B cell (primary cell): ENCODE data around the gene ANKRD23. TPM values are rescaled to one million over a fixed set of nuclear protein-coding genes. Genes with fewer than 3 reads are reported as not detected.

Source experiments
- ATAC-seq: fragments of 200-7000 bp; cut with Tn5 transposase; one replicate; pipeline ENCODE4 v1.10.0; 2021; ENCODE audit warnings: low read depth, mild to moderate bottlenecking, moderate number of reproducible peaks, moderate library complexity
- CTCF ChIA-PET: fragments of 350-600 bp; sonication (Branson Sonifier 250); formaldehyde crosslinking; loops from one replicate; lab custom pipeline; 2021; ENCODE audit warnings: antibody characterized with exemption, inconsistent platforms; lab: Charles Lee
- POLR2A ChIA-PET: fragments of 350-600 bp; sonication (Branson Sonifier 250); formaldehyde crosslinking; loops from one replicate; lab custom pipeline; 2021; ENCODE audit warnings: antibody characterized with exemption; lab: Charles Lee
- DNase-seq: peaks from one replicate; pipeline ENCODE4 v3.0.0; 2013
- H2AFZ ChIP-seq: 2 replicates; pipeline ENCODE4 v1.6.1; 2012; ENCODE audit warnings: mild to moderate bottlenecking, low read depth, low read length; ENCODE audit not compliant: insufficient read depth, poor library complexity, severe bottlenecking
- H3K27ac ChIP-seq, 2 donors: 1 replicate in 1 of 2; 2 replicates in 1 of 2; pipeline ENCODE4 v1.5.1; 2012 to 2013; ENCODE audit warnings: low read length in 2 of 2, mild to moderate bottlenecking in 2 of 2, moderate library complexity in 1 of 2
- H3K27me3 ChIP-seq, 4 experiments: fragments of 200-600 bp in 1 of 4; sonication (generic) in 1 of 4; replicated peaks in 1 of 4; 1 replicate in 2 of 4; 2 replicates in 2 of 4; pipeline versions ENCODE4 v1.6.1 to v1.7.0; 2013 to 2016; ENCODE audit warnings: low read length in 3 of 4, mild to moderate bottlenecking in 2 of 4, mixed read lengths in 1 of 4, moderate library complexity in 1 of 4; ENCODE audit not compliant: insufficient read depth in 4 of 4, control insufficient read depth in 3 of 4; ENCODE audit errors: control extremely low read depth in 1 of 4
- H3K36me3 ChIP-seq, 2 experiments: replicated peaks in 1 of 2; 1 replicate in 1 of 2; 2 replicates in 1 of 2; pipeline versions ENCODE4 v1.6.1 to v1.7.1; 2013; ENCODE audit warnings: low read length in 1 of 2; ENCODE audit not compliant: insufficient read depth in 2 of 2, control insufficient read depth in 1 of 2; ENCODE audit errors: control extremely low read depth in 1 of 2, extremely low read depth in 1 of 2
- H3K4me1 ChIP-seq, 2 donors: fragments of 200-600 bp in 1 of 2; sonication (generic) in 1 of 2; 1 replicate in 1 of 2; 2 replicates in 1 of 2; pipeline versions ENCODE4 v1.5.1 to v1.6.1; 2013 to 2017; ENCODE audit warnings: low read length in 2 of 2; ENCODE audit not compliant: control insufficient read depth in 2 of 2, insufficient read depth in 2 of 2
- H3K4me2 ChIP-seq: replicated peaks from 2 replicates; pipeline ENCODE3; 2012; ENCODE audit warnings: mild to moderate bottlenecking, low read depth, low read length; ENCODE audit not compliant: poor library complexity, severe bottlenecking
- H3K4me3 ChIP-seq, 5 experiments: fragments of 200-600 bp in 1 of 5; sonication (generic) in 1 of 5; 1 replicate in 3 of 5; 2 replicates in 2 of 5; pipeline versions ENCODE4 v1.5.1 to v1.7.0; 2011 to 2016; ENCODE audit warnings: low read length in 4 of 5, mild to moderate bottlenecking in 4 of 5, low read depth in 2 of 5, control low read depth in 1 of 5, moderate library complexity in 1 of 5; ENCODE audit not compliant: insufficient read depth in 1 of 5; ENCODE audit errors: control extremely low read depth in 1 of 5, extremely low read depth in 1 of 5
- H3K79me2 ChIP-seq: fragments of 200-600 bp; sonication (generic); one replicate; pipeline ENCODE4 v1.6.0; 2016; ENCODE audit warnings: low read length; ENCODE audit not compliant: control insufficient read depth, insufficient read depth
- H3K9ac ChIP-seq: fragments of 200-600 bp; sonication (generic); 2 replicates; pipeline ENCODE4 v1.6.1; 2017; ENCODE audit warnings: mild to moderate bottlenecking, low read length, moderate library complexity
- H3K9me3 ChIP-seq, 3 donors: one replicate each; pipeline versions ENCODE4 v1.6.1 to v1.7.1; 2013; ENCODE audit warnings: low read length in 2 of 3; ENCODE audit not compliant: control insufficient read depth in 2 of 3, insufficient read depth in 1 of 3; ENCODE audit errors: control extremely low read depth in 1 of 3
- H4K20me1 ChIP-seq: 2 replicates; pipeline ENCODE4 v1.6.0; 2012; ENCODE audit warnings: mild to moderate bottlenecking, low read length; ENCODE audit not compliant: insufficient read depth, control insufficient read depth, poor library complexity, severe bottlenecking
- H3K27ac Mint-ChIP-seq: one replicate; pipeline ENCODE4 v1.8.0; 2021; ENCODE audit warnings: mixed read lengths
- H3K27me3 Mint-ChIP-seq: one replicate; pipeline ENCODE4 v1.8.0; 2021; ENCODE audit warnings: mixed read lengths
- H3K4me1 Mint-ChIP-seq: one replicate; pipeline ENCODE4 v1.8.0; 2021; ENCODE audit warnings: mixed read lengths
- H3K4me3 Mint-ChIP-seq: one replicate; pipeline ENCODE4 v1.8.0; 2021; ENCODE audit warnings: mixed read lengths
- H3K9me3 Mint-ChIP-seq: one replicate; pipeline ENCODE4 v1.8.0; 2022; ENCODE audit warnings: mixed read lengths; ENCODE audit not compliant: insufficient read depth
- EZH2 ChIP-seq: IDR thresholded peaks from 2 replicates; pipeline ENCODE4 v1.6.1; 2012; ENCODE audit warnings: borderline replicate concordance, low read depth, mild to moderate bottlenecking, moderate library complexity, low read length; ENCODE audit not compliant: insufficient read depth, poor library complexity, severe bottlenecking
- WGBS: methylation state at CpG from one replicate; pipeline ENCODE4 v1.1.5; 2013; ENCODE audit warnings: missing lambda C conversion rate; ENCODE audit not compliant: insufficient coverage; 5-methylcytosine and 5-hydroxymethylcytosine counted together
- intact Hi-C: fragments of 100-400 bp; cut with micrococcal nuclease; formaldehyde crosslinking; loops from one replicate; pipeline ENCODE4 v1.10.0; 2022
- polyA plus RNA-seq: library from polyadenylated mRNA; depleted of rRNA; stranded (reverse); fragments of >200 nt; gene quantifications from 2 replicates; pipeline ENCODE4 v1.2.3, GENCODE V29; 2012
- total RNA-seq, 2 donors: library from RNA; stranded (reverse); fragments of 120-200 nt in 1 of 2; gene quantifications; 1 replicate in 1 of 2; 2 replicates in 1 of 2; pipeline versions ENCODE4 v1.2.3 to v1.2.4, GENCODE V29; 2013 to 2022
- TF ChIP-seq, protein P1 (sequence below): fragments of 200-600 bp; IDR thresholded peaks from one replicate; pipeline ENCODE4 v1.8.0; 2022; ENCODE audit warnings: antibody characterized with exemption, mild to moderate bottlenecking

The ANKRD23 gene
- total and polyA plus RNA-seq, 2 donors (not counting 1 experiment from before 2014, with no cell fraction given): 8.8 to 11.3 TPM

DNA sequence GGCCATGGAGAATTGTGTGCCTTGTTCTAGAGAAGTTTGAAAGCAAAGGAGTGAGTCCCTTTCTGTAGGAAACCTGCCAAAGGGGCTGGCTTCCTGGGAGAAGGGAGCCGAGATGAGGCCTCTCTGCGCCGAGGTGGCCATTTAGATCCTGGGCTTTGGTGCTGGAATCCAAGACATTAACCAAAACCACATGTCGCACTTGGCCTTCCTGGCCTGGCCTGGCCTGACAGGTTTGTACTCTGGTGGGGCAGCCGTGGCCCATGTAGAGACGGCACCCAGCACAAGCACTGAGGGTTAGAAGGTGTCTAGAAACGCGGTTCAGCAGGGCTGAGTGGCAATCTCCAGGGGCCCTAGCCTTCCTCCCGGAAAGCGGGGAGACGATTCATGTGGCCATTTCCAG is 20.6 kb downstream of the ANKRD23 start:
- H3K27ac Mint-ChIP-seq: no peak overlapping the region
- Histone ChIP-seq H3K36me3 (peaks cover 0 to 62% of the 10 kb centered on the region in 2 experiments), H3K4me1 (peaks cover 17 to 20% of the 10 kb centered on the region in 2 donors), H3K79me2 (peaks cover 52% of the 10 kb centered on the region), H3K27me3 (no peaks in the 10 kb centered on the region), H3K4me2 (no peak overlapping the region), H4K20me1 (peaks cover 79% of the 10 kb centered on the region), H3K9ac (no peak overlapping the region), H3K4me3 (no peak overlapping the region), H2AFZ (no peak overlapping the region), H3K9me3 (no peaks in the 10 kb centered on the region), H3K27ac (no peak overlapping the region)
- WGBS: 98% methylated on average over 9 of the region's 11 CpGs
- no peak for DNase-seq
- intact Hi-C loops: no loop called here
- peaks cover 40% of the 10 kb centered on the region for H3K4me1 Mint-ChIP-seq
- ChIA-PET POLR2A (no interaction called here), CTCF (no interaction called here)
- no peak for ATAC-seq
- H3K9me3 Mint-ChIP-seq: no peaks in the 10 kb centered on the region
- H3K4me3 Mint-ChIP-seq: no peak overlapping the region
- no peaks in the 10 kb centered on the region for H3K27me3 Mint-ChIP-seq
- TF ChIP-seq, protein P1, sequence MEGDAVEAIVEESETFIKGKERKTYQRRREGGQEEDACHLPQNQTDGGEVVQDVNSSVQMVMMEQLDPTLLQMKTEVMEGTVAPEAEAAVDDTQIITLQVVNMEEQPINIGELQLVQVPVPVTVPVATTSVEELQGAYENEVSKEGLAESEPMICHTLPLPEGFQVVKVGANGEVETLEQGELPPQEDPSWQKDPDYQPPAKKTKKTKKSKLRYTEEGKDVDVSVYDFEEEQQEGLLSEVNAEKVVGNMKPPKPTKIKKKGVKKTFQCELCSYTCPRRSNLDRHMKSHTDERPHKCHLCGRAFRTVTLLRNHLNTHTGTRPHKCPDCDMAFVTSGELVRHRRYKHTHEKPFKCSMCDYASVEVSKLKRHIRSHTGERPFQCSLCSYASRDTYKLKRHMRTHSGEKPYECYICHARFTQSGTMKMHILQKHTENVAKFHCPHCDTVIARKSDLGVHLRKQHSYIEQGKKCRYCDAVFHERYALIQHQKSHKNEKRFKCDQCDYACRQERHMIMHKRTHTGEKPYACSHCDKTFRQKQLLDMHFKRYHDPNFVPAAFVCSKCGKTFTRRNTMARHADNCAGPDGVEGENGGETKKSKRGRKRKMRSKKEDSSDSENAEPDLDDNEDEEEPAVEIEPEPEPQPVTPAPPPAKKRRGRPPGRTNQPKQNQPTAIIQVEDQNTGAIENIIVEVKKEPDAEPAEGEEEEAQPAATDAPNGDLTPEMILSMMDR: no peak
- TF ChIP-seq EZH2: no peak

DNA sequence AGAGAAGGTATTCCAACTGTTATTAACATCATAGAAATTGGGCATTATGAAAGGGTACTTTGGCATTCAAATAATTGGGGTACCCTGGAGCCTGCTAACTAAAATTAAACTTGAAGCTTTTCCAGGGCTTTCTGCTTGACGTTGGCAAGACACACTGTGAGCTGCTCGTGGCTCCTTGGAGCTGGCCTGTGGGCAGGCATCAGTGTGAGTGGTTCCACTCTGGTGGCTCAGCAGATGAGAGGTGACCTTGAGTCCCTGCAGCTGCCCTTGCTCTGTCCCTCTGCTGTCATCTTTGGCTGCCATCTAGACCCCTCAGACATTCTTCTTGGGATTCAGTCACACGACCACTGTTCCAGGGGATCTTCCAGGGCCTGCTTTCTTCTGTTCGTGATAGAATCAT is 21.0 kb downstream of the ANKRD23 start:
- Mint-ChIP-seq H3K27ac (no peak overlapping the region), H3K4me1 (peaks cover 44% of the 10 kb centered on the region), H3K4me3 (no peak overlapping the region), H3K9me3 (no peaks in the 10 kb centered on the region), H3K27me3 (no peaks in the 10 kb centered on the region)
- TF ChIP-seq, protein P1: no peak
- TF ChIP-seq EZH2: no peak
- Histone ChIP-seq H3K4me1 (peaks cover 21 to 24% of the 10 kb centered on the region in 2 donors), H3K4me2 (no peak overlapping the region), H3K27me3 (no peaks in the 10 kb centered on the region), H3K79me2 (peaks cover 56% of the 10 kb centered on the region), H4K20me1 (peaks cover 83% of the 10 kb centered on the region), H3K9me3 (no peaks in the 10 kb centered on the region), H3K27ac (no peak overlapping the region), H3K9ac (no peak overlapping the region), H3K4me3 (no peak overlapping the region), H3K36me3 (peaks cover 0 to 60% of the 10 kb centered on the region in 2 experiments), H2AFZ (no peak overlapping the region)
- DNase-seq (no peak), ATAC-seq (no peak)
- POLR2A ChIA-PET: interaction anchor here (0.5 kb wide), 1 partner anchor 36 kb away, joined by 5 read pairs; no protein-coding TSS in a partner anchor
- intact Hi-C loops: no loop called here
- CTCF ChIA-PET: no interaction called here
- WGBS: 92% methylated on average over 4 of the region's 4 CpGs
